ENCODE measurements around the gene AKAP8L.

DNA sequence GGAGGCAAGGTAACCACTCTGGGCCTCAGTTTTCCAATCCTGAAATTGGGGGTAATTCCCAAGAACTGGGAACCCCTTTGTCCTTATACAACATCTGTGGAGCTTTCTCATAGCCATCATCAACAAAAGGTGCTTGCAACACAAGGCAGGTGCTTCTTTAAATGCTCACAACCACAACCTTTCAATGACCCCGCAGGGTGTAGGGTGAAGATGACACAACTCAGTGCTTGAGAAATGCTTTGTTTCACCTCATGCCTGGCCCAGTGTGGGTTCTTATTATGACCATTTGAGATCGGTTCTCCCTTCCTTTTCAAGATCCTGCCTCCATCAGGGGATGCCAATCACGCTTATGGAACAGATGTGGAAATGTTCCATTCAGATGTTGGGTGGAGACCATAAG lies 22.5 kb upstream of the AKAP8L start:
- TF ChIP-seq, protein P1, sequence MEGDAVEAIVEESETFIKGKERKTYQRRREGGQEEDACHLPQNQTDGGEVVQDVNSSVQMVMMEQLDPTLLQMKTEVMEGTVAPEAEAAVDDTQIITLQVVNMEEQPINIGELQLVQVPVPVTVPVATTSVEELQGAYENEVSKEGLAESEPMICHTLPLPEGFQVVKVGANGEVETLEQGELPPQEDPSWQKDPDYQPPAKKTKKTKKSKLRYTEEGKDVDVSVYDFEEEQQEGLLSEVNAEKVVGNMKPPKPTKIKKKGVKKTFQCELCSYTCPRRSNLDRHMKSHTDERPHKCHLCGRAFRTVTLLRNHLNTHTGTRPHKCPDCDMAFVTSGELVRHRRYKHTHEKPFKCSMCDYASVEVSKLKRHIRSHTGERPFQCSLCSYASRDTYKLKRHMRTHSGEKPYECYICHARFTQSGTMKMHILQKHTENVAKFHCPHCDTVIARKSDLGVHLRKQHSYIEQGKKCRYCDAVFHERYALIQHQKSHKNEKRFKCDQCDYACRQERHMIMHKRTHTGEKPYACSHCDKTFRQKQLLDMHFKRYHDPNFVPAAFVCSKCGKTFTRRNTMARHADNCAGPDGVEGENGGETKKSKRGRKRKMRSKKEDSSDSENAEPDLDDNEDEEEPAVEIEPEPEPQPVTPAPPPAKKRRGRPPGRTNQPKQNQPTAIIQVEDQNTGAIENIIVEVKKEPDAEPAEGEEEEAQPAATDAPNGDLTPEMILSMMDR (IDR thresholded peaks at IDR 0.05; ENCODE audit: poor library complexity): no peak
- TF ChIP-seq EZH2 (IDR thresholded peaks at IDR 0.05; ENCODE audit: borderline replicate concordance) (no peak), EZH2phosphoT487 (IDR thresholded peaks at IDR 0.05; ENCODE audit: low read depth, severe bottlenecking, unreplicated experiment) (no peak)

Data from hepatocyte (in vitro differentiated cells).